NCI-H2196 treated with DMSO at 0.1 percent for 48 hours (cell line): ENCODE measurements around the gene NDUFV1.

Experiments
- DNase-seq: peaks from one replicate; lab custom pipeline; 2025; ENCODE audit not compliant: unreplicated experiment; lab: John Stamatoyannopoulos, UW

Gene NDUFV1

GRCh38 chr11:67639438-67639859 lies 32.7 kb downstream of the NDUFV1 start, which contains the start of gene TBX10:
TBX10 (minus strand) TSS chr11:67639763; CDS start chr11:67639472, 291 bp downstream.
- DNase-seq, result no peak

- no peak for DNase-seq
Observed at GRCh38 chr11:67640021-67640757, 33.5 kb downstream of the NDUFV1 start.

- no peak for DNase-seq
Observed at GRCh38 chr11:67640758-67641337, 34.1 kb downstream of the NDUFV1 start.

GRCh38 chr11:67641338-67642172 lies 34.8 kb downstream of the NDUFV1 start:
- no peak for DNase-seq

GRCh38 chr11:67642173-67643120 lies 35.7 kb downstream of the NDUFV1 start:
- DNase-seq, result no peak

- DNase-seq, result no peak
Observed at GRCh38 chr11:67644042-67644441, 37.3 kb downstream of the NDUFV1 start.

GRCh38 chr11:67644472-67645418 lies 38.0 kb downstream of the NDUFV1 start:
- no peak for DNase-seq

- DNase-seq, result no peak
Observed at GRCh38 chr11:67645521-67646461, 39.1 kb downstream of the NDUFV1 start.

GRCh38 chr11:67646535-67647336 lies 40.0 kb downstream of the NDUFV1 start:
- no peak for DNase-seq

- DNase-seq, result no peak
Observed at GRCh38 chr11:67647471-67647870, 40.7 kb downstream of the NDUFV1 start.

GRCh38 chr11:67648140-67648795 lies 41.5 kb downstream of the NDUFV1 start:
- no peak for DNase-seq

GRCh38 chr11:67648796-67649613 lies 42.3 kb downstream of the NDUFV1 start:
- DNase-seq, result no peak

GRCh38 chr11:67649634-67650510 lies 43.1 kb downstream of the NDUFV1 start:
- DNase-seq, result no peak

GRCh38 chr11:67651976-67652781 lies 45.4 kb downstream of the NDUFV1 start:
- DNase-seq, result no peak
